BLaER1 (cell line): ENCODE data around the gene ERFL.

ENCODE experiments used
- H3K27ac ChIP-seq: shearing (Covaris generic); formaldehyde crosslinking; 2 replicates; pipeline ENCODE4 v1.8.1; 2022
- H3K27me3 ChIP-seq: shearing (Covaris generic); formaldehyde crosslinking; 2 replicates; pipeline ENCODE4 v1.8.1; 2022
- H3K36me3 ChIP-seq: shearing (Covaris generic); formaldehyde crosslinking; 2 replicates; pipeline ENCODE4 v1.8.1; 2022
- H3K4me1 ChIP-seq: shearing (Covaris generic); formaldehyde crosslinking; 2 replicates; pipeline ENCODE4 v1.8.1; 2022
- H3K4me2 ChIP-seq: shearing (Covaris generic); formaldehyde crosslinking; 2 replicates; pipeline ENCODE4 v1.8.1; 2022
- H3K4me3 ChIP-seq: shearing (Covaris generic); formaldehyde crosslinking; 2 replicates; pipeline ENCODE4 v1.8.1; 2022
- H3K9ac ChIP-seq: shearing (Covaris generic); formaldehyde crosslinking; 2 replicates; pipeline ENCODE4 v1.8.1; 2022
- H3K9me3 ChIP-seq: shearing (Covaris generic); formaldehyde crosslinking; 2 replicates; pipeline ENCODE4 v1.8.1; 2022
- H4K20me1 ChIP-seq: shearing (Covaris generic); formaldehyde crosslinking; 2 replicates; pipeline ENCODE4 v1.8.1; 2022
- Cebpa-rat ChIP-seq: shearing (Covaris generic); IDR thresholded peaks from 2 replicates; pipeline ENCODE4 v1.8.1; 2022

The ERFL gene

DNA sequence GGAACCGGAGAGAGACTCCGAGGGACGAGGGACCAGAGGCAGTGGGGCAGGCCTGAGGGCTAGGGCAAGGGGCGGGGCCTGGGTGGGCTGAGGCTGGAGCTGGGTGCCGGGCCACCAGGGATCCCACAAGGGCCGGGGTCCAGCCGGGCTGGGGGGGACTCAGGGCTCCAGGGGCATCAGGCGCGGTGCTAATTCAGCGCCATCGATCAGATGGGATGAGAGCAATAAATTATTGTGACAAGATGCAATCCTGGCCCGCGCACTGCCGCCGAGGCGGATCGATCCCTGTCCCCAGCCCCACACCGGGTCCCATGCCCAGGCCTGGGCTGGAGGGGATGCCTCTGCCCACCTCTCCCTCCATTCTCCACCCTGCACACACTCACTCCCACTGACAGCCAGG is 5.7 kb downstream of the ERFL start:
- Histone ChIP-seq H3K4me1 (peaks cover 28% of the 10 kb centered on the region), H3K4me2 (peak overlapping the region; percentile 26; the same call in 1 of the 2 replicates), H3K4me3 (no peak overlapping the region), H4K20me1 (peaks cover 8% of the 10 kb centered on the region), H3K27ac (no peak overlapping the region), H3K36me3 (no peaks in the 10 kb centered on the region), H3K9ac (no peak overlapping the region), H3K27me3 (peaks cover 74% of the 10 kb centered on the region), H3K9me3 (no peaks in the 10 kb centered on the region)
- TF ChIP-seq Cebpa-rat = no peak

DNA sequence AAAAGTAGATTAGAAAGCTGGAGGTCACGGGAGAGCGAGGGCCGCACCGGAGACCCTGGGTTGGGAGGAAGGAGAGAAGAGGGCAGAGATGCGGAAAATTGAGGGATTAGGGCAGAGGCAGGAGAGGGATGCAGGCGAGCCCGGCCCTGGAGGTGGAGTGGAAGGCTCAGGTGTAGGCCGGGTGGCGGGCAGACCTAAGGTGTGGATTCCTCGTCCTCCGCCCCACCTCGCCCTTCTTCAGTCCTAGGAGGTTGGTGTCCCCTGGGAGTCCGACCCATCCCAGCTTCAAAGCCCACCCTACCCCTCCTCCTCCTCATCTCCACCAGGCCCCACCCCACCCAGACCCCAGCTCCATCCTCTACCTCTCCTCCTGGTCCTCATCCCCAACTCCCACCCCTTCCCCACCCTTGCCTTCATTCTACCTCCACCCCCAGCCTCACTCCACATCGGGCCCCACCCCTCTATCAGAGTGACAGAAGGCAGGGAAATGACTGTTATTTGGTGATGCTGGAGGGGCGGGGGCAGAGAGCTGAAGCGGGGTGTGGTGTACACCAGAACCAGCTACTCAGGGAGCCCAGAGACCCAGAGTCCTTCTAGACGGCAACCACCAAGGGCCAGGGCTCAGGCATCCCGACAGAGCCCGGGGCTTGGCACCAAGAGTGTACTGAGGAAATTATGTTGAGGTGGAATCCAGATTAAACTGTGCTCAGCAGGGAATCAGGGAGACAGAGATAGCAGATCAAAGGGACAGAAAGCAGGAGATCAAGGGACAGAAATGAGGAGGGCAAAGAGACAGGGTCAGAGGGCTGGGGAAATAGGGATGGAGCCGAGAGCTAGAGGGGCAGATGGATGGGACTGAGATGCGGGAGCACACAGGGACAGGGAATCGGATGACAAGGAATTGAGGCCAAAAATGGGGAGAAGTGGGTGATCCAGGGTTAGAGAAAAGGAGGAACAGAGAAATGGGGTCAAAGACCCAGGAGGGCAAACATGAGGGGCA is 6.4 kb downstream of the ERFL start:
- H4K20me1 ChIP-seq = peaks cover under 1% of the 10 kb centered on the region; the same call in 1 of the 2 replicates
- H3K9me3 ChIP-seq = no peaks in the 10 kb centered on the region
- H3K27ac ChIP-seq = no peak overlapping the region
- peak overlapping the region; percentile 90 for H3K4me2 ChIP-seq
- peaks cover 73% of the 10 kb centered on the region for H3K27me3 ChIP-seq
- H3K4me3 ChIP-seq = peak overlapping the region; percentile 39; the same call in 1 of the 2 replicates
- peaks cover 22% of the 10 kb centered on the region for H3K4me1 ChIP-seq
- no peak for TF ChIP-seq Cebpa-rat
- H3K36me3 ChIP-seq = no peaks in the 10 kb centered on the region
- 0 out of 2 replicates have a peak overlapping the region, but pooled peaks have one; percentile 29 for H3K9ac ChIP-seq

DNA sequence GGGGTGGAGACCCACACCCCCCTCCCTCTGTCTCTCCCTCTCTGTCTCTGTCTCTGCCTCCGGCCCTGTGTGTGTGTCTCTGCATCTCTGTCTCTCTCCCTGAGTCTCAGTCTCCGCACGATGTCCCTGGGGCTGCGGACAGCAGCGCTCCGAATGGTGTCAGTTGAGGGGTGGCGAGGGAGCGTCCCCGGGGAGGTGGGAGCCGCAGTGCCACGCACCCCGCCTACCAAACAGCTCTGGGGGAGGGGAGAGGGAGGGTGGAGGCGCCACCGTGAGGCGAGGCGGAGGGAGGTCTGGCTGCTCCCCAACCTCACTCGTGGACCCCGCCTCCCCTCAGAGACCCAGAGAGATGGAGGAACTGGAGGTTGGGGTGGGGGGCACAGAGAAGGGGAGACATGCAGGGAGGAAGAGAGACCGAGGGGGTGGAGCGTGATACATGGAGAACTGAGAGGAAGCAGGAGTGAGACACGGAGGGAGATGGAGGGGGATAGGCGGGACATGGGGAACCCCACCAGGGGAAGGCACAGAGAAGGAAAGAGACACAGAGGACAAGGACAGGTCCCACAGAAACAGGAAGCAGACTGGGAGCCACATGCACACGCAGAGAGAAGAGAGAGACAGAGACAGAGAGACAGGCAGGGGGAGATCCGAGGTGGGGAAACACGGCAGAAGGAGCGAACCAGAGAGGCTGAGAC is 7.2 kb downstream of the ERFL start:
- H3K9me3 ChIP-seq = no peaks in the 10 kb centered on the region
- TF ChIP-seq Cebpa-rat = no peak
- peak overlapping the region; percentile 90 for H3K4me2 ChIP-seq
- no peaks in the 10 kb centered on the region for H3K36me3 ChIP-seq
- no peak overlapping the region; the same call in 1 of the 2 replicates for H3K27ac ChIP-seq
- H3K4me3 ChIP-seq = peak overlapping the region; percentile 39; the same call in 1 of the 2 replicates
- 0 out of 2 replicates have a peak overlapping the region, but pooled peaks have one; percentile 29 for H3K9ac ChIP-seq
- peaks cover 22% of the 10 kb centered on the region for H3K4me1 ChIP-seq
- H4K20me1 ChIP-seq = no peaks in the 10 kb centered on the region
- peaks cover 73% of the 10 kb centered on the region for H3K27me3 ChIP-seq

DNA sequence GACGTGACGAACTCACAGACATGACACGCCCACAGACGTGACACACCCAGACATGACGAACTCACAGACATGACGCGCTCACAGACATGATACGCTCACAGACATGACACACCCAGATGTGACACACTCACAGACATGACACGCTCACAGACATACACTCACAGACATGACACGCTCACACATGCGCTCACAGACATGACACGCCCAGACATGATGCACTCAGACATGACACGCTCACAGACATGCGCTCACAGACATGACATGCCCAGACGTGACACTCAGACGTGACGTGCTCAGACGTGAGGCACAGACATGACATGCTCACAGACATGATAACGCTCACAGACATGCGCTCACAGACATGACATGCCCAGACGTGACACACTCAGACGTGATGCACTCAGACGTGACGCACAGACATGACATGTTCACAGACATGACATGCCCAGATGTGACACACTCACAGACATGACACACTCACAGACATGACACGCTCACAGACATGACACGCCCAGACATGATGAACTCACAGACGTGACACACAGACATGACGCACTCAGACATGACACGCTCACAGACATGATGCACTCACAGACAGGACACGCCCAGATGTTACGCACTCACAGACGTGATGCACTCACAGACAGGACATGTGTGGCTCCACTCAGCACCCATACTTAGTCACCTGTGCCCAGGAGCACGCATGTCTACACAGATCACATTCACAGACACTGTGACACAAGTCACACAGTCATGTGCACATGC is 8.1 kb downstream of the ERFL start:
- H4K20me1 ChIP-seq = peaks cover 6% of the 10 kb centered on the region; the same call in 1 of the 2 replicates
- no peak overlapping the region for H3K27ac ChIP-seq
- H3K36me3 ChIP-seq = no peaks in the 10 kb centered on the region
- no peak for TF ChIP-seq Cebpa-rat
- H3K4me2 ChIP-seq = peak overlapping the region; percentile 90
- no peak overlapping the region for H3K4me3 ChIP-seq
- H3K4me1 ChIP-seq = peaks cover 28% of the 10 kb centered on the region
- H3K27me3 ChIP-seq = peaks cover 73% of the 10 kb centered on the region
- no peak overlapping the region for H3K9ac ChIP-seq
- no peaks in the 10 kb centered on the region for H3K9me3 ChIP-seq

DNA sequence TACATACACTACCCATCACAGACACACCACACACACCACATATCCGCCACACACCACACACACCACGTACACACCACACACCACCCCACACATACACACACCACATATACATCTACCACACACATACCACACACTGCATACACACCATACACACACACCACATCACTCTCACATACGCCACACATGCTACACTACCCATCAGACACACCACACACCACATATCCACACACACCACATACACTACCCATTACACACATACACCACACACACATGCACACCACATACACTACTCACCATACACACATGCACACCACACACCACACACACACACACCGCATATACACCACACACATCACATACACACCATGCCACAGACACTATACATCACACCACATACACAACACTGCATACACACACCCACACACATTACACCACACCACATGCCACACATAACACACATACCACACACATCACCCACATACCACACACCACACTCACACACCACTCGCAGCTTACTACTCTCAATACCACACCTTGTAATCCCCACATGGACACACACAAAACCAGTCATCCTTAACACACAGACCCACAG is 9.5 kb downstream of the ERFL start:
- H3K4me1 ChIP-seq = peaks cover 29% of the 10 kb centered on the region
- H3K4me2 ChIP-seq = no peak overlapping the region
- H4K20me1 ChIP-seq = peaks cover 11% of the 10 kb centered on the region
- TF ChIP-seq Cebpa-rat = no peak
- no peaks in the 10 kb centered on the region for H3K9me3 ChIP-seq
- no peak overlapping the region for H3K9ac ChIP-seq
- H3K36me3 ChIP-seq = no peaks in the 10 kb centered on the region
- no peak overlapping the region for H3K27ac ChIP-seq
- H3K4me3 ChIP-seq = no peak overlapping the region
- H3K27me3 ChIP-seq = peaks cover 74% of the 10 kb centered on the region

DNA sequence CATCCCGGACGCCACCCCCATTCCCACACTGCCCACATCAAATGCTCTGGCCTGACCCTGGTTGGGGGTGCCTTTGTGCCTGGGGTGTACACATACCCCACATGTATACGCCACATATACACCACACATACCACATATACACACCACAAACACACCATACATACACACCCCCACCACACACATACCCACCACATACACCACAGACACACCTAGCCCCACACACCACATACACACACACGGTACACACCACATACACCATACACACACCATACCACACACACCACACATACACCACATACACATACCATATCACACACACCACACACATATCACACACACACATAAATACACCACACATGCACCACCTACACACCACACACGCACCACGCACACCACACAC is 10.2 kb downstream of the ERFL start:
- Histone ChIP-seq H3K4me1 (peaks cover 29% of the 10 kb centered on the region), H3K9me3 (no peaks in the 10 kb centered on the region), H3K36me3 (no peaks in the 10 kb centered on the region), H3K27ac (no peak overlapping the region), H3K4me2 (no peak overlapping the region), H3K27me3 (peaks cover 77% of the 10 kb centered on the region), H3K4me3 (no peak overlapping the region), H4K20me1 (peaks cover 18% of the 10 kb centered on the region), H3K9ac (no peak overlapping the region)
- no peak for TF ChIP-seq Cebpa-rat

DNA sequence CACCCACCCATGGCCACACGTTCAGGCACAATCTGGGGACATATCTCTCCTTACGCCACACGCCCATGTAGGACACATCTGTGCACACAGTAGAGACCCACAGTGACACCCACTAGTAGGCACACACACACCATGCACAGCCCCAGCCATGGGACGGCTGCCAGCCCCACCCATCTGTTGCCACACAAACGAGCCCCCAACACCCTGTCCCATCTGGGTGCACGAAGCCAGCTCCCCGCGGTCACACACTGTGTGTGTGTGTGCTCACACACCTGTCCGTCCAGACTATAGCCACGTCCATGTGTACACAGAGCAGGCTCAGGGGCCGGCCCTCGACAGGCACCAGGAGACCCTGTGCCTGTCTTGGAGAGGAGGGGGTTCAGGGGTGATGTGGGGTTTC is 10.6 kb downstream of the ERFL start:
- no peak for TF ChIP-seq Cebpa-rat
- no peaks in the 10 kb centered on the region for H3K36me3 ChIP-seq
- no peaks in the 10 kb centered on the region for H3K9me3 ChIP-seq
- no peak overlapping the region for H3K4me2 ChIP-seq
- peaks cover 18% of the 10 kb centered on the region for H4K20me1 ChIP-seq
- no peak overlapping the region for H3K9ac ChIP-seq
- H3K4me1 ChIP-seq = peaks cover 29% of the 10 kb centered on the region
- H3K27me3 ChIP-seq = peaks cover 77% of the 10 kb centered on the region
- H3K4me3 ChIP-seq = no peak overlapping the region
- H3K27ac ChIP-seq = no peak overlapping the region

DNA sequence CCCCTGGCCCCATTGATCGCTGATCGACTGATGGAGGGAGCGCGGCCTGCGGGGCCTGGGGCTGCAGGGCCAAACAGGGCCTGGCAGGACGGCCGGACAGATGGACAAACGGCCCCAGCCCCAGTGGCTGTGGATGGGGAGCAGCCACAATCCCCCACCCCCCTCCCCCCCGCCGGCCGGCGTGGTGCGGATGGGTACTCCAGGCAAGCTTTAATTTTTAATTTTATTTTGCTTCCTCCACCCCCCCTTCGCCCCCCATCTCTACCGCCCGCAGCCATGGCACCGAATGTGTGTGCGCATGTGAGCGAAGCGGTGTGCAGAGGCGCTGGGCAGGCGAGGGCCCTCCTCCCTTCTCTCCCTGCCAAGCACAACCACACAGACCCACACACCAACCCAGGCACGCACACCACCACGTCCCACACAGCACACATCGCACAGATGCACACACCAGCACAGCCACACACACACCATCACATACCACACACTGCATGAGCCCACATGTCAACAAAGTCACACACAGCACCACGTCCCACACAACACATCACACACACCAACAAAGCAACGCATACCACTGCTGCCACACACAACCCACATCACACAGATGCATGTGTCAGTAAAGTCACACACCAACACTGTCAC is 12.4 kb downstream of the ERFL start:
- no peaks in the 10 kb centered on the region for H3K9me3 ChIP-seq
- H3K4me1 ChIP-seq = peaks cover 31% of the 10 kb centered on the region
- H3K36me3 ChIP-seq = no peaks in the 10 kb centered on the region; the same call in 1 of the 2 replicates
- H3K4me3 ChIP-seq = peak overlapping the region; percentile 51; the same call in 1 of the 2 replicates
- no peak for TF ChIP-seq Cebpa-rat
- peaks cover 77% of the 10 kb centered on the region for H3K27me3 ChIP-seq
- H3K27ac ChIP-seq = no peak overlapping the region
- peak overlapping the region; percentile 73; the same call in 1 of the 2 replicates for H3K4me2 ChIP-seq
- H3K9ac ChIP-seq = no peak overlapping the region
- peaks cover 35% of the 10 kb centered on the region for H4K20me1 ChIP-seq
